Activated T-cell treated with anti-CD3 and anti-CD28 coated beads for 24 hours (primary cell): Measurements from ENCODE around the gene VHLL.

ENCODE experiments used
- DNase-seq: peaks from one replicate; pipeline ENCODE4 v3.0.0-alpha.2; 2020; ENCODE audit warnings: low read depth

Gene VHLL

GRCh38 chr1:156253634-156254033 is 45.5 kb downstream of the VHLL start:
- DNase-seq: no peak

GRCh38 chr1:156251527-156251926 is 47.6 kb downstream of the VHLL start:
- DNase-seq: no peak

- no peak for DNase-seq
These were observed 49.5 kb downstream of the VHLL start for GRCh38 chr1:156249593-156249992.
